CD4-positive, alpha-beta T cell treated with Interleukin-15 for 4 hours (primary cell): ENCODE results near the gene ABHD14A.
A peak's percentile ranks its signal among the peaks of the same experiment; 100 is the strongest.

Experiments
- DNase-seq: peaks from one replicate; pipeline ENCODE4 v3.0.0-alpha.2; 2020; ENCODE audit warnings: low spot score

ABHD14A gene

GRCh38 chr3:51997172-51997571 is 22.3 kb downstream of the ABHD14A start:
- DNase-seq = no peak

GRCh38 chr3:51997935-51998596 is 23.2 kb downstream of the ABHD14A start:
- DNase-seq = no peak

- no peak for DNase-seq
Measured at GRCh38 chr3:51998774-51999173, 23.9 kb downstream of the ABHD14A start.

- DNase-seq = no peak
Measured at GRCh38 chr3:51999846-52000245, 25.0 kb downstream of the ABHD14A start.

- peak; percentile 85 for DNase-seq
Measured at GRCh38 chr3:52001443-52001974, 26.6 kb downstream of the ABHD14A start.

GRCh38 chr3:52002748-52003147 is 27.9 kb downstream of the ABHD14A start:
- no peak for DNase-seq

- no peak for DNase-seq
Measured at GRCh38 chr3:52004163-52004787, 29.4 kb downstream of the ABHD14A start.

- no peak for DNase-seq
Measured at GRCh38 chr3:52004906-52005395, 30.1 kb downstream of the ABHD14A start.

- DNase-seq = no peak
Measured at GRCh38 chr3:52005571-52005986, 30.7 kb downstream of the ABHD14A start.

- no peak for DNase-seq
Measured at GRCh38 chr3:52006017-52006819, 31.4 kb downstream of the ABHD14A start.

- no peak for DNase-seq
Measured at GRCh38 chr3:52006820-52007133, 31.9 kb downstream of the ABHD14A start.

GRCh38 chr3:52007291-52007690 is 32.4 kb downstream of the ABHD14A start:
- no peak for DNase-seq

GRCh38 chr3:52010431-52010830 is 35.6 kb downstream of the ABHD14A start:
- no peak for DNase-seq

GRCh38 chr3:52012699-52013098 is 37.8 kb downstream of the ABHD14A start:
- no peak for DNase-seq

- no peak for DNase-seq
Measured at GRCh38 chr3:52013802-52014598, 39.1 kb downstream of the ABHD14A start.

GRCh38 chr3:52014613-52015012 is 39.7 kb downstream of the ABHD14A start:
- no peak for DNase-seq

GRCh38 chr3:52015438-52016228 is 40.8 kb downstream of the ABHD14A start:
- no peak for DNase-seq

- DNase-seq = no peak
Measured at GRCh38 chr3:52017586-52017985, 42.7 kb downstream of the ABHD14A start.

- no peak for DNase-seq
Measured at GRCh38 chr3:52018319-52019000, 43.6 kb downstream of the ABHD14A start.

- no peak for DNase-seq
Measured at GRCh38 chr3:52019352-52020080, 44.7 kb downstream of the ABHD14A start.
